CD4-positive, alpha-beta T cell (primary cell): ENCODE data around the gene CORT. TPM values are rescaled to one million over a fixed set of nuclear protein-coding genes. Genes with fewer than 3 reads are reported as not detected.

Source experiments
- ATAC-seq: fragments of 200-7000 bp; cut with Tn5 transposase; one replicate; pipeline ENCODE4 v1.10.0; 2022; ENCODE audit warnings: mild to moderate bottlenecking; ENCODE audit not compliant: poor library complexity
- CTCF ChIA-PET: fragments of 350-600 bp; sonication (Branson Sonifier 250); formaldehyde crosslinking; loops from one replicate; lab custom pipeline; 2021; ENCODE audit warnings: antibody characterized with exemption, inconsistent platforms; lab: Charles Lee
- POLR2A ChIA-PET: fragments of 350-600 bp; sonication (Branson Sonifier 250); formaldehyde crosslinking; loops from one replicate; lab custom pipeline; 2021; ENCODE audit warnings: antibody characterized with exemption, inconsistent platforms; lab: Charles Lee
- DNase-seq, 14 experiments: peaks; one replicate each; pipeline ENCODE4 v3.0.0-alpha.2; 2013 to 2020; ENCODE audit warnings: mixed read lengths in 2 of 14
- H3K27ac ChIP-seq, 2 donors: one replicate each; pipeline versions ENCODE4 v1.5.1 to v1.7.0; 2013; ENCODE audit warnings: low read length in 2 of 2, low read depth in 1 of 2, mild to moderate bottlenecking in 1 of 2
- H3K27me3 ChIP-seq, 2 experiments: 1 replicate in 1 of 2; 2 replicates in 1 of 2; pipeline versions ENCODE4 v1.6.1 to v1.7.0; 2013; ENCODE audit warnings: low read length in 2 of 2, control low read depth in 1 of 2, mild to moderate bottlenecking in 1 of 2, moderate library complexity in 1 of 2; ENCODE audit not compliant: insufficient read depth in 2 of 2, control insufficient read depth in 1 of 2
- H3K36me3 ChIP-seq: one replicate; pipeline ENCODE4 v1.6.1; 2013; ENCODE audit warnings: low read length, control low read depth; ENCODE audit not compliant: insufficient read depth
- H3K4me1 ChIP-seq: one replicate; pipeline ENCODE4 v1.6.1; 2013; ENCODE audit warnings: low read length, control low read depth; ENCODE audit not compliant: insufficient read depth
- H3K4me3 ChIP-seq: one replicate; pipeline ENCODE4 v1.5.1; 2013; ENCODE audit warnings: mild to moderate bottlenecking, low read length, moderate library complexity
- H3K9me3 ChIP-seq, 2 experiments: 1 replicate in 1 of 2; 2 replicates in 1 of 2; pipeline versions ENCODE4 v1.6.1 to v1.7.0; 2013; ENCODE audit warnings: low read length in 2 of 2, mild to moderate bottlenecking in 2 of 2, control low read depth in 1 of 2, moderate library complexity in 1 of 2; ENCODE audit not compliant: control insufficient read depth in 1 of 2, insufficient read depth in 1 of 2
- H3K27ac Mint-ChIP-seq: one replicate; pipeline ENCODE4 v1.8.0; 2020; ENCODE audit warnings: mixed read lengths
- H3K27me3 Mint-ChIP-seq: one replicate; pipeline ENCODE4 v1.8.0; 2021; ENCODE audit warnings: mixed read lengths
- H3K36me3 Mint-ChIP-seq: one replicate; pipeline ENCODE4 v1.8.0; 2021; ENCODE audit warnings: low read depth, mixed read lengths
- H3K4me1 Mint-ChIP-seq: one replicate; pipeline ENCODE4 v1.8.0; 2021; ENCODE audit warnings: low read depth, mixed read lengths
- H3K4me3 Mint-ChIP-seq: one replicate; pipeline ENCODE4 v1.8.0; 2020; ENCODE audit warnings: mild to moderate bottlenecking, mixed read lengths
- H3K9me3 Mint-ChIP-seq: one replicate; pipeline ENCODE4 v1.8.0; 2020; ENCODE audit warnings: mixed read lengths
- CTCF ChIP-seq: fragments of 200-600 bp; IDR thresholded peaks from one replicate; pipeline ENCODE4 v1.8.0; 2022; ENCODE audit warnings: antibody characterized with exemption, mild to moderate bottlenecking
- intact Hi-C, 2 experiments: fragments of 100-400 bp; cut with DNase I in 1 of 2; cut with micrococcal nuclease in 1 of 2; formaldehyde crosslinking; loops; one replicate each; pipeline versions ENCODE4 v1.15.1 to v1.9.0; 2023 to 2025; cut with DNase I, micrococcal nuclease
- total RNA-seq, 174 experiments: library from RNA in 2 of 174; stranded (reverse) in 2 of 174; gene quantifications; one replicate each; pipeline ENCODE4 v1.2.3 and lab custom pipeline; 2021 to 2026

CORT gene
- total RNA-seq, 2 experiments from 2014 or later: 0.25 TPM; not detected in 1

DNA sequence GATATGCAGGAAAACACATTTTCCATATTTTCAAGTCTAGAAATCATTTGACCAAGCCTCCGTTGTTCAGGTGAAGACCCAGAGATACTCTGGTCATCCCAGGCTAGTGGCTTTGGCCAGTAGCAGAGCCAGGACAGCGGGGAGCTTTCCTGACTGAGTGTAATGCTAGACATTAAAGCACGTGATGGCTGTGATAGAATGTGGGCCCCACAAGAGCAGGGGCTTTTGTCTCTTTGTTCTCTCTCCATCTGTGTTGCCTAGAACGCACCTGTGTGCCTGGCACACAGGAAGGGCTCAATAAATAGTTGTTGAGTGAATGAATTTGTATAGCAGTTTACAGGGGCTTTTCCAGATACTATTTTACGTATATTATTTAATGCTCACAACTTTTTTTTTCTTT lies 9.0 kb upstream of the CORT start:
- Mint-ChIP-seq H3K27ac (no peak overlapping the region), H3K36me3 (peaks cover 6% of the 10 kb centered on the region), H3K27me3 (no peaks in the 10 kb centered on the region), H3K4me3 (no peak overlapping the region), H3K4me1 (no peaks in the 10 kb centered on the region), H3K9me3 (no peaks in the 10 kb centered on the region)
- Histone ChIP-seq H3K27ac (no peak overlapping the region), H3K4me1 (no peaks in the 10 kb centered on the region), H3K27me3 (no peaks in the 10 kb centered on the region), H3K36me3 (no peaks in the 10 kb centered on the region), H3K9me3 (no peaks in the 10 kb centered on the region), H3K4me3 (no peak overlapping the region)
- intact Hi-C loops: no loop called here
- no peak for TF ChIP-seq CTCF
- DNase-seq (no peak), ATAC-seq (no peak)
- ChIA-PET POLR2A (no interaction called here), CTCF (no interaction called here)

GRCh38 chr1:10444248-10444647 lies 5.6 kb upstream of the CORT start:
- Mint-ChIP-seq H3K4me1 (no peaks in the 10 kb centered on the region), H3K9me3 (no peaks in the 10 kb centered on the region), H3K27me3 (no peaks in the 10 kb centered on the region), H3K4me3 (no peak overlapping the region), H3K27ac (no peak overlapping the region), H3K36me3 (peaks cover 6% of the 10 kb centered on the region)
- intact Hi-C loops: no loop called here
- no peak for TF ChIP-seq CTCF
- no peaks in the 10 kb centered on the region for H3K36me3 ChIP-seq
- no peaks in the 10 kb centered on the region for H3K9me3 ChIP-seq
- DNase-seq (no peak), ATAC-seq (no peak)
- H3K27ac ChIP-seq: no peak overlapping the region
- no peaks in the 10 kb centered on the region for H3K27me3 ChIP-seq
- H3K4me1 ChIP-seq: no peaks in the 10 kb centered on the region
- POLR2A ChIA-PET: no interaction called here
- H3K4me3 ChIP-seq: no peak overlapping the region
- CTCF ChIA-PET: no interaction called here

GRCh38 chr1:10444795-10445397 lies 4.9 kb upstream of the CORT start:
- H3K36me3 Mint-ChIP-seq: peaks cover 6% of the 10 kb centered on the region
- H3K27ac Mint-ChIP-seq: no peak overlapping the region
- Histone ChIP-seq H3K4me3 (no peak overlapping the region), H3K36me3 (no peaks in the 10 kb centered on the region), H3K4me1 (no peaks in the 10 kb centered on the region), H3K27ac (no peak overlapping the region), H3K9me3 (no peaks in the 10 kb centered on the region), H3K27me3 (no peaks in the 10 kb centered on the region)
- no peaks in the 10 kb centered on the region for H3K4me1 Mint-ChIP-seq
- ChIA-PET POLR2A (no interaction called here), CTCF (no interaction called here)
- no peak for TF ChIP-seq CTCF
- no peaks in the 10 kb centered on the region for H3K9me3 Mint-ChIP-seq
- intact Hi-C loops: no loop called here
- ATAC-seq: no peak
- no peaks in the 10 kb centered on the region for H3K27me3 Mint-ChIP-seq
- no peak overlapping the region for H3K4me3 Mint-ChIP-seq
- DNase-seq: no peak
